ENCODE results near the gene PPP6R1. TPM values are rescaled to one million over a fixed set of nuclear protein-coding genes. Genes with fewer than 3 reads are reported as not detected.
"Not testable (repeated sequence)": the region's sequence is repeated elsewhere in the genome, so short reads cannot be mapped to it uniquely, and the experiment has no call there.

The PPP6R1 gene
- total and polyA plus RNA-seq, 5 experiments from 2014 or later = 57.3 to 168 (median 131) TPM

GRCh38 chr19:55206664-55207500 lies 51.9 kb downstream of the PPP6R1 start:
- H3K4me3 Mint-ChIP-seq = no peak overlapping the region
- H3K4me1 Mint-ChIP-seq = peaks cover 0 to 5% (median 1%) of the 10 kb centered on the region in 4 donors
- H3K9me3 Mint-ChIP-seq = peaks cover 0 to 4% (median 0%) of the 10 kb centered on the region in 9 donors
- no peak for ATAC-seq
- DNase-seq = no peak
- H3K27ac Mint-ChIP-seq = peak overlapping the region in 3 of 10 donors; percentile 43 to 60 (median 48)
- H3K27me3 Mint-ChIP-seq = peaks cover 19 to 61% (median 35%) of the 10 kb centered on the region in 5 donors
- POLR2A ChIA-PET = no interaction called here
- H3K36me3 Mint-ChIP-seq = peaks cover 0 to 2% (median 0%) of the 10 kb centered on the region in 3 donors

- H3K4me3 Mint-ChIP-seq, POLR2A ChIA-PET, H3K36me3 Mint-ChIP-seq, ATAC-seq, H3K27ac Mint-ChIP-seq, H3K9me3 Mint-ChIP-seq, H3K4me1 Mint-ChIP-seq: not testable (repeated sequence)
- H3K27me3 Mint-ChIP-seq = peaks cover 21 to 72% (median 45%) of the 10 kb centered on the region in 5 donors
- peak in 1 of 10 donors; percentile 16 for DNase-seq
Observed at GRCh38 chr19:55202199-55202598, 56.6 kb downstream of the PPP6R1 start.

GRCh38 chr19:55199620-55200204 lies 59.1 kb downstream of the PPP6R1 start:
- POLR2A ChIA-PET = interaction anchor here (0.9 kb wide), 1 partner anchor 60 kb away, joined by 4 read pairs; the partner anchor contains the start of gene PPP6R1
- Mint-ChIP-seq H3K4me1 (no peaks in the 10 kb centered on the region), H3K27me3 (peaks cover 15 to 56% (median 31%) of the 10 kb centered on the region in 5 donors), H3K27ac (no peak overlapping the region), H3K36me3 (no peaks in the 10 kb centered on the region), H3K9me3 (no peaks in the 10 kb centered on the region), H3K4me3 (no peak overlapping the region)
- no peak for ATAC-seq
- DNase-seq = no peak

- POLR2A ChIA-PET = no interaction called here
- no peaks in the 10 kb centered on the region for H3K36me3 Mint-ChIP-seq
- no peaks in the 10 kb centered on the region for H3K4me1 Mint-ChIP-seq
- DNase-seq (no peak), ATAC-seq (no peak)
- H3K27me3 Mint-ChIP-seq = peaks cover 11 to 54% (median 26%) of the 10 kb centered on the region in 5 donors
- H3K9me3 Mint-ChIP-seq = no peaks in the 10 kb centered on the region
- H3K4me3 Mint-ChIP-seq = no peak overlapping the region
- H3K27ac Mint-ChIP-seq = no peak overlapping the region
Observed at GRCh38 chr19:55198651-55199050, 60.2 kb downstream of the PPP6R1 start.

- H3K4me3 Mint-ChIP-seq = no peak overlapping the region
- POLR2A ChIA-PET = no interaction called here
- no peak overlapping the region for H3K27ac Mint-ChIP-seq
- peaks cover 8 to 49% (median 26%) of the 10 kb centered on the region in 5 donors for H3K27me3 Mint-ChIP-seq
- H3K9me3 Mint-ChIP-seq = no peaks in the 10 kb centered on the region
- ATAC-seq (no peak), DNase-seq (no peak)
- H3K36me3 Mint-ChIP-seq = no peaks in the 10 kb centered on the region
- no peaks in the 10 kb centered on the region for H3K4me1 Mint-ChIP-seq
Observed at GRCh38 chr19:55197528-55197927, 61.3 kb downstream of the PPP6R1 start.

GRCh38 chr19:55196803-55197202 lies 62.0 kb downstream of the PPP6R1 start:
- POLR2A ChIA-PET = no interaction called here
- no peaks in the 10 kb centered on the region for H3K36me3 Mint-ChIP-seq
- DNase-seq (no peak), ATAC-seq (no peak)
- H3K27me3 Mint-ChIP-seq = peaks cover 10 to 48% (median 25%) of the 10 kb centered on the region in 5 donors
- no peak overlapping the region for H3K27ac Mint-ChIP-seq
- no peaks in the 10 kb centered on the region for H3K4me1 Mint-ChIP-seq
- H3K9me3 Mint-ChIP-seq = no peaks in the 10 kb centered on the region
- H3K4me3 Mint-ChIP-seq = no peak overlapping the region

GRCh38 chr19:55193481-55193880 lies 65.3 kb downstream of the PPP6R1 start:
- H3K27me3 Mint-ChIP-seq = peaks cover 3 to 32% (median 15%) of the 10 kb centered on the region in 5 donors
- H3K4me1 Mint-ChIP-seq = peaks cover 2 to 8% (median 4%) of the 10 kb centered on the region in 4 donors
- no peaks in the 10 kb centered on the region for H3K36me3 Mint-ChIP-seq
- no peak overlapping the region for H3K4me3 Mint-ChIP-seq
- no peak overlapping the region for H3K27ac Mint-ChIP-seq
- POLR2A ChIA-PET = no interaction called here
- H3K9me3 Mint-ChIP-seq = no peaks in the 10 kb centered on the region
- no peak for DNase-seq
- ATAC-seq = no peak

- H3K27ac Mint-ChIP-seq = peak overlapping the region in 1 of 10 donors; percentile 62
- peaks cover 4 to 37% (median 10%) of the 10 kb centered on the region in 5 donors for H3K27me3 Mint-ChIP-seq
- POLR2A ChIA-PET = no interaction called here
- ATAC-seq (no peak), DNase-seq (no peak)
- H3K4me1 Mint-ChIP-seq = peaks cover 2 to 9% (median 5%) of the 10 kb centered on the region in 4 donors
- peak overlapping the region in 1 of 10 donors; percentile 11 for H3K4me3 Mint-ChIP-seq
- no peaks in the 10 kb centered on the region for H3K36me3 Mint-ChIP-seq
- no peaks in the 10 kb centered on the region for H3K9me3 Mint-ChIP-seq
Observed at GRCh38 chr19:55189403-55189835, 69.4 kb downstream of the PPP6R1 start.

GRCh38 chr19:55188625-55189024 lies 70.2 kb downstream of the PPP6R1 start:
- no peak overlapping the region for H3K4me3 Mint-ChIP-seq
- H3K27me3 Mint-ChIP-seq = peaks cover 7 to 42% (median 14%) of the 10 kb centered on the region in 5 donors
- H3K4me1 Mint-ChIP-seq = peaks cover 2 to 9% (median 5%) of the 10 kb centered on the region in 4 donors
- ATAC-seq (no peak), DNase-seq (no peak)
- no peaks in the 10 kb centered on the region for H3K36me3 Mint-ChIP-seq
- no peaks in the 10 kb centered on the region for H3K9me3 Mint-ChIP-seq
- POLR2A ChIA-PET = no interaction called here
- no peak overlapping the region for H3K27ac Mint-ChIP-seq

GRCh38 chr19:55186080-55186479 lies 72.7 kb downstream of the PPP6R1 start:
- no peaks in the 10 kb centered on the region for H3K36me3 Mint-ChIP-seq
- DNase-seq (no peak), ATAC-seq (no peak)
- H3K4me3 Mint-ChIP-seq = no peak overlapping the region
- peaks cover 2 to 9% (median 5%) of the 10 kb centered on the region in 4 donors for H3K4me1 Mint-ChIP-seq
- peaks cover 5 to 48% (median 16%) of the 10 kb centered on the region in 5 donors for H3K27me3 Mint-ChIP-seq
- no peaks in the 10 kb centered on the region for H3K9me3 Mint-ChIP-seq
- POLR2A ChIA-PET = no interaction called here
- no peak overlapping the region for H3K27ac Mint-ChIP-seq

GRCh38 chr19:55181740-55182139 lies 77.1 kb downstream of the PPP6R1 start:
- H3K27ac Mint-ChIP-seq = peak overlapping the region in 3 of 10 donors; percentile 37 to 67 (median 62)
- peaks cover 0 to 4% (median 0%) of the 10 kb centered on the region in 9 donors for H3K9me3 Mint-ChIP-seq
- peaks cover 10 to 29% (median 18%) of the 10 kb centered on the region in 4 donors for H3K4me1 Mint-ChIP-seq
- POLR2A ChIA-PET = interaction anchor here (1.7 kb wide), 1 partner anchor 78 kb away, joined by 6 read pairs; the partner anchor contains the start of gene PPP6R1
- no peaks in the 10 kb centered on the region for H3K36me3 Mint-ChIP-seq
- DNase-seq (no peak), ATAC-seq (no peak)
- H3K27me3 Mint-ChIP-seq = peaks cover 11 to 83% (median 27%) of the 10 kb centered on the region in 5 donors
- no peak overlapping the region for H3K4me3 Mint-ChIP-seq

Data from naive thymus-derived CD8-positive, alpha-beta T cell (primary cell).